GM18909 (cell line): ENCODE results near the gene AMER3.
"Not testable (repeated sequence)": the region's sequence is repeated elsewhere in the genome, so short reads cannot be mapped to it uniquely, and the experiment has no call there.

Experiments used
- ATAC-seq: cut with Tn5 transposase; IDR thresholded peaks from one replicate; pipeline ENCODE4 v1.9.1; 2021; ENCODE audit warnings: mild to moderate bottlenecking; ENCODE audit not compliant: unreplicated experiment, poor library complexity

AMER3 gene, protein sequence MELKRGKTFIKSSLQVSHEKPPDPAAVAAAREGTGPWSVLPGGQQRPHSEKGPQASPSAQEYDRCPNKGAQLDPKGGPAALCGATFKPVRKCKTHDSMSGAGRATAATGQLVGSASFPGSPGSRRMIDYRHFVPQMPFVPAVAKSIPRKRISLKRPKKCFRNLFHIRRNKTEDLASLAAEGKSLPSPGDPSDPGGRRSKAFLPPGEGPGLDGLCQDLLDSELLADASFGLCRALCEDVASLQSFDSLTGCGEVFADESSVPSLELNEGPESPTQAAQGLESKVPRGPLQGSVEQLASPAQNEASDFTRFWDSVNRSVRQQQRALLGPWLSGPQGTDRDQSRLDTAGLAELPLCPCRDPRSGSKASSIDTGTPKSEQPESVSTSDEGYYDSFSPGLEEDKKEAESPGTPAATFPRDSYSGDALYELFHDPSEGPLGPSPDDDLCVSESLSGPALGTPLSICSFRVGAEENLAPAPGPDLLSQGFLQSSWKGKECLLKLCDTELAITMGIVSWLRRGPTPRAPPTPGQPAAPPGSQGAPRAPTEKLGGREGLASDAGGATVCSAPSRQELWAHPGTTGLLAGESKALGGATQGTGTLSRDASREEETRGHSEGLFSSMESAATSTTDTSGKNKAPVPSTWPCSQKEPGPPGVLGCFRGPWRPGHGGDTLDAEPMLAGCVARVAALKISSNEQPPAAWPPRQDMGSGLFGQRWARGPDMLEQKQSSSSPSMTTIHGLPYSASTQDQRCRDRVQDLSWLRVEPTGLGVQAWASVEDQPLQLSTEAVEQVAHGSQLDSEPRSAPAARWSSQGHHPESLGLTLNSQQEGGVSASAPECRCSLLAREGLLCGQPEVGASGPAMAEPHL

DNA sequence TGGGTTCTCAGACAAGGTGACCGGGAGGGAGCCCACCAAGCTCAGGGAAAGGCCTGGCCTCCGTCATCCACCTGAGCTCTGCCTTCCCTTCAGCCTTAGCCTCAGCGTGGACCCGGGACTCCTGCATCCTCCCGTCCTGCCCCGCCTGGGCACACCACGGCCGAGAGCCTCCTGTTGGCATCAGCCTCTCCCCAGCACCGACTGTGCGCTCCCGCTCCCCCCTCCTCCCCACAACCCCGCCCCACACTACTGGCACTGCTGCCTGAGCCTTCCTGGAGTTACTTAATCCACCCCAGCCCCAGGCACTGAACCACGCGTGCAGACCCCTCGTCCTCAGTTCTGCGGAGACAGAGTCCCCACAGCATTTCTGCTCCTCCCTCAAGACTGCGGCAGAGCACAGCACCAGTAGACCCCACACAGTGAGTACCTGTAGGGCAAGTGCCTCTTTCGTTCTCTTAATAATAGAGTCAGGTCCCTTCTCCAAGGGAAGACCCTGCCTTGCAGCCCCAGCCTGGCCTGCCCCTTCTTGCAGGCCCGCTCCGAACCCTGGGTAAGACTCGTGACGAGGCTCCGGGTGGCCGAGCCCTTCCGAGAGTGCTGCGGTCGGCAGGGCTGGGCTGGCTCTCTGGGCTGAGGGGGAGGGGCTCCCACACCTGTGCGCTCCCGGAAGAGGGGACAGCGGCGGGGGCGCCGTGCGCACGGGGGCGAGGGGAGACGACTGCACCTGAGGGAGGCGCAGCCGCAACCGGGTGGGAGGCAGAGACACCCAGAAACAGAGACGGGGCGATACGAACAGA is at the start of gene AMER3:
Gene AMER3 (plus strand): TSS at position 285 of the 797 bp plus-strand sequence. CDS start 6,533 bp downstream, outside the sequence.
- ATAC-seq: peak; percentile 44

- ATAC-seq: not testable (repeated sequence)
Observed at GRCh38 chr2:130714795-130715194, 40.5 kb upstream of the AMER3 start.

DNA sequence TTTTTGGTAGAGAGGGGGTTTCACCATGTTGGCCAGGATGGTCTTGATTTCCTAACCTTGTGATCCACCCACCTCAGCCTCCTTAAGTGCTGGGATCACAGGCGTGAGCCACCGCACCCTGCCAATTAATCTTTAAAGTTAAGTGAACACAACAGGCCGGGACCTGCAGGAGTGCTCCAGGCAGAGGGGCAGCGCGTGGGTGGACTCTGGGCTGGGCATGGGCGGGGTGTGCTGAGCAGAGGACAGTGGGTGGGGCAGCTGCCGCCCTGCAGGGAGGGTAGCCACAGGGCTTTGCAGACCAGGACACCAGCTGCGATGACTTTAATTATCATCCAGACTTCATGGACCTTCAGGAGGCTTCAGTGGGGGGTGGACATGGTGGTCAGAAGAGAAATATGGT is 35.3 kb upstream of the AMER3 start:
- no peak for ATAC-seq

DNA sequence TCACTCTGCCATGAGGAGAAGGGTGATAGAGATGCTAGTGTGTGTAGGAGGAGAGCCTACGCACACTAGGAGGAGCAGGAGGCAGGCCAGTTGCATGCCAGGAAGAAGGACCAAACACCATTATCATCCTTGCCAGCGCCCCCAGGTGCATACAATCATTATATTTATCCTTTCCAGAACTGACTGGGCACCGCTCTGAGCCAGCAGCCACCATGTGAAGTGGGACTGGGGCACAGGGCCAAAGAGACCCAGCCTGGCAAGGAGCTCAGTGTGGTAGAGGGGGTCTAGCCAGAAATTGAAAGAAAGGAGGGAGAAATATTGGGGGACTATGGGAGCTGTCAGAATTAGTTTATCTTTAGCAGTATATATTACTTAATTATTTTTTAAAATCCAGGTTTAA is 34.8 kb upstream of the AMER3 start:
- ATAC-seq: no peak

GRCh38 chr2:130724455-130724854 is 30.9 kb upstream of the AMER3 start:
- ATAC-seq: no peak

GRCh38 chr2:130726614-130727180 is 28.6 kb upstream of the AMER3 start:
- no peak for ATAC-seq

- ATAC-seq: peak; percentile 94
Observed at GRCh38 chr2:130727286-130727924, 27.9 kb upstream of the AMER3 start.

DNA sequence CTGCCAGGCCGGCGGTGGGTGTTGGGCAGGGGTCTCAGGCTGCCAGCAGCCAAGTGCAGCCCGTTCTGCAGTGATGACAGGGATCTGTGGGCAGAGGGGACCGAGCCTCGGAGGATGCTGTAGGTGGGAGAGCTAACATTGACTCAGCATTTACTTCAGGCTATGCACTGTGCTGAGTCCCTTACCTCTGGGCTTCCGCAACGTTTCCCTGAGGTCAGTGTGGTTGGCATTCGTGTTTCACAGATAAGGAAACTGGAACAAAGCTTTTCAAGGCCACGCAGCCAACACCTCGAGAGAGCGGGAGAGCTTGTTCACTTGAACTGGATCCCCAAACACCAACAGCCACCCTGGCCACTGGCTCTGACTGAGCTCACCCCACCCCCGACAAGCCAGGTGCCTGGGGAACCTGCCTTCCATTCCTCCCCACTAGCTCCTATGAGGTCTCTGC is 27.3 kb upstream of the AMER3 start:
- ATAC-seq: peak; percentile 26

- no peak for ATAC-seq
Observed at GRCh38 chr2:130728549-130729316, 26.6 kb upstream of the AMER3 start, which contains the start of gene GPR148. TSS of gene GPR148 (plus strand) at chr2:130729070. CDS start at chr2:130729152, 82 bp downstream.

GRCh38 chr2:130729322-130730299 is 25.7 kb upstream of the AMER3 start:
- no peak for ATAC-seq

DNA sequence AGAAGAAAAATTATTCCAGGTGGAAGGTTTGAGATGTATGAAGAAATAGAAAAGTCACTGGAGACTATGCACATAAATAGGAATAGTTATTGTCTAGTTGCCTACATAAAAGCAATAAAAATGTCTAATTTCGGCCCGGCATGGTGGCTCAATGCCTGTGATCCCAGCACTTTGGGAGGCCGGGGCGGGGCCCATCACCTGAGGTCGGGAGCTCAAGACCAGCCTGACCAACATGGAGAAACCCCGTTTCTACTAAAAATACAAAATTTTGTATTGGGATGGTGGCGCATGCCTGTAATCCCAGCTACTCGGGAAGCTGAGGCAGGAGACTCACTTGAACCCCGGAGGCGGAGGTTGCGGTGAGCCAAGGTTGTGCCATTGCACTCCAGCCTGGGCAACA is 23.1 kb upstream of the AMER3 start:
- ATAC-seq: not testable (repeated sequence)

- ATAC-seq: no peak
Observed at GRCh38 chr2:130735200-130735599, 20.1 kb upstream of the AMER3 start.

DNA sequence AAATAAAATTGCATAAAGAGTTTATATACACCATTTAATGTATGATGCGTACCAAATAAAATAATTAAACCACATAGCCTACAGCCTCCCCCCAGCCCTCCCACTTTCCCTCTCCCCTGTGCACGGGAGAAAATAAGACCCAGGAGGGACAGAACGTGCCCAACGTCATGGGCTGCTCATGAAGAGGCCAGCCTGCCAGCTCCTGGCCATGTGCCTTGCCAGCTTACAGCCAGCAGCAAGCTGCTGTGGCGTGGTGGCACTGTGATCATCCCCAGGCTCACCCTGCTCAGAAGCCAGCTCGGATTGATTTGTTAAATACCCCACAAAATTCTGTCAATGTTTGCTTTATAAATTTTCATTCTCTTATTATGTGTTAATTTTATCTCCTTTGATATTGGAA is 18.9 kb upstream of the AMER3 start:
- no peak for ATAC-seq

DNA sequence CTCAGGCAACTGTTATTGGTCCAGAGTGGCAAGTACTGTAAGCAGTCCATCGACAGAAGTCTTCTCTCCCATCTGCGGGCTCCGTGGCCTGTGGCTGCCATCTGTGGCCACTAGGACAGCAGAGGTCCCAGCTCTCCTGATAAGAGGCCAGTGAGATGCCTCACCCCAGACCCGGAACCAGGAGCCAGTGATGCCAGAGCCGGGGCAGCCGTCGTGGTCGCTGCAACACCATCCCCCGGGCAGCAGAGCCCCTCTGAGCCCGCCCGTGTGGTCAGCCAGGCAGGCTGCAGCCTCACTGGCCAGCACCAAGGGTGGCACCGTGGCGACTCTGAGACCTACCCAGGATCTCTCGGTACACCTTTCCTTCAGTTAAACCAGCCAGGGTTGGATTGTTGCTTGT is 17.7 kb upstream of the AMER3 start:
- no peak for ATAC-seq

DNA sequence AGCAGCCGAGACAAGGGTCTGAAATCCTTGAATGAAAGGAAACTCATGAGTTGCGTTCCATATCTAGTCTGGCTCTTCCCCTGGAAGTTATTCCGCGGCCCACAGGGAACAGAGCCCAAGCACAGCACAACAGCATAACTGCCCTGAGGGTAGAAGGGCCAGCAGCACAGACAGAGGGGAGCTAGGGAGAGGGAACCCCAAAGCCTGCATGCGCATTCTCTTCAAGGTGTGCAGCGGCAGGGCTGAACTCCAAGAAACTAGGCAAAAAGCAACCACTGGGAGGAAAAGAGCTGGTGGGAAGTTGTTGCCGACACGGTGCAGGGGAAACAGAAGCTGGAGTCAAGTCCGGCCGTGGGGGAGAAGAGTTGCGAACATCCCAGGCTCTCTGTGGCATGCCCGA is 14.7 kb upstream of the AMER3 start:
- ATAC-seq: no peak

GRCh38 chr2:130743278-130743677 is 12.1 kb upstream of the AMER3 start:
- no peak for ATAC-seq

DNA sequence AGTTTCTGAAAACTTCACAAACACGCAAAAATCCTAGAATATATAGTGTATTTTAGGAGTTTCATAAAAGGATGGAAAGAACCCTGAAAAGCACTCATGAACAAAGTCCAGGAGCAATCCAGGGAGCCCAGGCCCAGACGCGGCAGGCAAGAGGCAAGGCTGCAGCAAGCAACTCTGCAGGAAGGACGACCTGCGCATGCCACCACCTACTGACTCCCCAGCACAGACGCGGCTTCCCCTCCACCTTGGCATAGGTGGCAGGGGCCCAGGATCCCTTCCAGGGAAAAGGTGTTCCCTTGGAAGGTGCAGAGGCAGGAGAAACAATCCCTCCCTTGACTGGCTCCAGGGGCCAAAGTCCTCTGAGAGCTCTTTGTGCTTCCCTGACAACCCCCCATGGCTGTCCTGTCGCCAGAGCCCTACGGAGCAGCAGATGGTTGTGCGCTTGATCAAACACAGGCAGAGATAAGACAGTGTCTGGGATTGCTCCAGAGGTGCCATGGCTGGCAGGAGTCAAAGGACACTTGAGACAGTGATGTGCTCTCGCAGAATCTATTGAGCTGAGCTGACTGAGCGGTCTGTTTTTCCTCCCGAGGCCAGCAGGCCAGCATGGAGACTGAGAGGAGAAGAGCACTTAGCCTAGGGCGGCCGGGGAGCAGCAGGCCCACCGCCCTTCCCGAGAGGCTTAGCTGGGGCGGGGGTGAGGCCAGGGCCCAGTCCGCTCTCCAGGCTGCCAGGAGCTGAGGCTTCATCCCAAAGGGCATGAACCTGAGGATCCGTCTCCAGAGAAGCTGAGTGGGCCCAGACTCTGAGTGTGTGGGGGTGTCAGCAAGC is 10.8 kb upstream of the AMER3 start:
- ATAC-seq: no peak
